Stimulated activated effector memory CD8-positive, alpha-beta T cell treated with anti-CD3 and anti-CD28 coated beads, Interleukin-12 subunit alpha, Interleukin-12 subunit beta, amount 100 ng/mL, for 72 hours (primary cell): Measurements from ENCODE around the gene C2orf92.
"Not testable (repeated sequence)": the region's sequence is repeated elsewhere in the genome, so short reads cannot be mapped to it uniquely, and the experiment has no call there.

Experiments used
- ATAC-seq: fragments of 150-1000 bp; cut with Tn5 transposase; 2 replicates; pipeline ENCODE4 v1.10.0; 2021
- DNase-seq, 2 donors: peaks; one replicate each; pipeline ENCODE4 v3.0.0; 2021 to 2022; ENCODE audit warnings: low spot score in 2 of 2
- H3K27ac Mint-ChIP-seq: one replicate; pipeline ENCODE4 v1.8.0; 2022; ENCODE audit warnings: mild to moderate bottlenecking, mixed read lengths
- H3K36me3 Mint-ChIP-seq: one replicate; pipeline ENCODE4 v1.8.0; 2022; ENCODE audit warnings: mild to moderate bottlenecking, mixed read lengths
- H3K4me1 Mint-ChIP-seq: one replicate; pipeline ENCODE4 v1.8.0; 2022; ENCODE audit warnings: mixed read lengths
- H3K4me3 Mint-ChIP-seq: one replicate; pipeline ENCODE4 v1.8.0; 2022; ENCODE audit warnings: mild to moderate bottlenecking, mixed read lengths
- H3K9me3 Mint-ChIP-seq: one replicate; pipeline ENCODE4 v1.8.0; 2022; ENCODE audit warnings: mixed read lengths

The C2orf92 gene

DNA sequence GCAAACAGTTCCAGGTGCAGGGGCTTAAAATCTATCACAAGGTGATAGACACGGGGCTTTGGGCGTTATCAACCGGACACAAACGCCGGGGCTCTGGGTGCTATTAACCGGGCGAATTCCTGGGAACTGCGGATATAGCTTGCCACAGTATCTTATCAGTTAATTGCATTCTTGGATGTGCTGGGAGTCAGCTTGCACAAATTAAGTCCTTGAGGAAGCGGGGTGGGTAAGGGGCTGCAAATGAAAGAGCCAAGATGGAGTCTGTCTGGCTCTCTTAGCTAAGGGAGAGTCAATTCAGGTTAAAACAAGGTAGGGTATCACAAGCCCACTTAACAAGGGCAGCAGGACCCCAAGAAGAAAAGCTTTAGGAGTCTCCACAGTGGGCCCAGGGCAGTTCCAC, 42.7 kb downstream of the C2orf92 start:
- H3K9me3 Mint-ChIP-seq, ATAC-seq, DNase-seq: not testable (repeated sequence)
- Mint-ChIP-seq H3K4me1 (peaks cover 75% of the 10 kb centered on the region), H3K4me3 (peak overlapping the region; percentile 93), H3K36me3 (peaks cover 40% of the 10 kb centered on the region), H3K27ac (peak overlapping the region; percentile 99)

DNA sequence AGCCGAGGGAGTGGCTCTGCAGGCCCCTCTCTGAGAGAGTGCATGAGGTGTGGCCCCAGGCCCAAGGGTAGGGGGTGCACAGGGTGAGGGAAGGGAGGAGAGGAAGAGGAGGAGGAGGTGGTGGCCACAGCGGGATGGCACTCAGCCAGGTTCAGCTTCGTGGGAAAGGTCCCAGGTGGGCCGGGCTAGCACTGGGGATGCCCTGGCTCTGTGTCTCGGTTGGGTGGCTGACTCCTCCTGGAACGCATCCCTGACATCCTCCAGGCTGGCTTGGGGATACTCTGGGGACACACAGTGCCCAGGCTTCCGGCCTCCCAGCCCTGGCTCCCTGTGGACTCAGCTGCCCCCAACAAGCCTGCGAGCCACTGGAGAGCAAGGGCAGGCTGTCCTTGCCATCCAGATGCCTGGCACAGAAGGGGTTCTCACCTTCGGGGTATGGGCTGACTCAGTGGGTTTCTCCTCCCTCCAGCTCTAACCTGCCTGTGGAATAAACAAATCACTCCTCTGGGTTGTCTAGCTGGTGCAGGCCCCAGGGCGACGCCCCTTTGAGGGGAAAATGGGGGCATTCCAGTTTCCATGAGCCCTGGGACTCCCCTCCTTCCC, 43.3 kb downstream of the C2orf92 start:
- H3K4me1 Mint-ChIP-seq = peaks cover 81% of the 10 kb centered on the region
- ATAC-seq = peak; percentile 47
- peak overlapping the region; percentile 93 for H3K4me3 Mint-ChIP-seq

DNA sequence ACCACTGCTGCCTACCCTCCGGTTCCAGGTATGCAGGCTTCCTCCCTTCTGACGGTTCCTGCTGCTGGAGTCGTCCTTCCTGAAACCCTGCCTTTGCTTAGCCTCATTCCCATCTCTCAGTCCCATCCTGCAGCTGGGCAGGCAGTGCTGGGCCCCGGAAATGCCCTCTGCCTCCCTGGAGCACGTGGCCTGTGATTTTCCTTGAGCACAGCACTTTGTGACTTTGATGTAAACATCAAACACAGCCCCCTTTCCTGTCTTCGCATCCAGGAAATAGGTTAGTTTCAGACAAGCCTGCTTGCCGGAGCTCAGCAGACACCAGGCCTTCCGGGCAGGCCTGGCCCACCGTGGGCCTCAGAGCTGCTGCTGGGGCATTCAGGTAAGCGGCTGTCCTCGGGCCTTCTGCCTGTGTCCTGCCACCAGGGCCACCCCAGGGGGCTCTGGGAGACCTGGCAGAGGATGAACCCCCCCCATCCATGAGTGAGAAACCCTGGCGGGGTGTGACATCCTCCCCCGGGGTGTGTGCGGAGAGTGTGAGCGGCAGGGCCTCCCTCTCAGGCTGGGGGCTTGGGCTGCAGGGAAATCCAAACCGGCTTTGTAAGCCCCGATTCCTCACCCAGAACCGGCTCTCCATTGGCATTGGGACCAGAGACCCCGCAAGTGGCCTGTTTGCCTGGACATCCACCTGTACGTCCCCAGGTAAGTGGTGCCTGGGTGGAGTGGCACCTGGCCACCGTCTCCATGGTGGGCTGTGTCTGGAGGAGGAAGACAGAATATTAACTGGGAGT, 44.0 kb downstream of the C2orf92 start, which contains the start of gene ZAP70:
ZAP70 (plus strand) TSS at position 281 of the 788 bp plus-strand sequence. CDS start 10,461 bp downstream, outside the sequence.
- H3K27ac Mint-ChIP-seq = peak within 1 kb of the TSS; percentile 99
- peaks cover 53% of the 10 kb centered on the region for H3K36me3 Mint-ChIP-seq
- DNase-seq = peak; percentile 38 to 84
- H3K9me3 Mint-ChIP-seq = no peaks in the 10 kb centered on the region
- H3K4me3 Mint-ChIP-seq = peak within 1 kb of the TSS; percentile 93
- peaks cover 88% of the 10 kb centered on the region for H3K4me1 Mint-ChIP-seq
- ATAC-seq = peak; percentile 71

More for the DNA sequence above, 43.3 kb downstream of the C2orf92 start:
- no peaks in the 10 kb centered on the region for H3K9me3 Mint-ChIP-seq
- H3K27ac Mint-ChIP-seq = peak overlapping the region; percentile 99
- peaks cover 46% of the 10 kb centered on the region for H3K36me3 Mint-ChIP-seq
- DNase-seq = peak; percentile 26 to 63

DNA sequence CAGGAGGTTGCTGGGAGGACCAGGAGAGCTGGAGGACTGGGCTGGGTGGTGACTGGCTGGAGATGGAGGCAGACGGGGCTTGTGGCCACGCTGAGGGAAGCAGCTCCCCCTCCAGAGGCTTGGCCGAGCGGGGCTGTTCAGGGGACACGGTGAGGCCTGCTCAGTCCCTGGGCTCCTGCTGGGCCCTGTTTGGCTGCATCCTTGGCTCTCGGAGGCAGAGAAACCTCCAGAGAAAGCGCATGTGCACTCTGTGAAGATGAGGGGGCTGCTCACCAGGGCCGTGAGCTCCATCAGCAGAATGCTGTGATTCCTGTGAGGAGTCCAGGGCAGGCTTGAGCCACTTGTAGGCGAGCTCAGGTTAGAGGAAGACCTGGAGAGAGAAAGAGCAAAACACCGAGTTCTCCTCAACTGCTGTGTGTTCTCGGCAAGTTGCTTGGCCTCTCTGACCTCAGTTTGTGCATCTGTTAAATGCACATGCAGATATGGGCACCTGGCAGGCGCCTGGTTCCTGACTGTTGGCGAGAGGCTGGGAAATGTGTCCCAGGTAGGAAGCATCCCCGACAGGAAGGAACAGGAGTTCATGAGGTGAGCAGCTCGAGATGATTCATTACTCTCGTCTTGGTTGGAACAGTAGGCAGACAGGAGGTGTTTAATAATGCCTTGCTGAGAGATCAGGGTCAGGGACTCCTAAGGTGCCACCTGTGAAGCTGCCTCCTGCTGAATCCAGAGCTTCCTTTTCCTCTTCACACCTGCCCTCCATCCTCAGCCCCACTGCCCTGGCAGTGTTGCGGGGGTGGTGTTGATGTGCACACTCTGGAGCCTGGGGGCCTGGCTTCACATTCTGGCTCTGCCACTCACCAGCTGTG, 44.8 kb downstream of the C2orf92 start:
- Mint-ChIP-seq H3K4me1 (peaks cover 96% of the 10 kb centered on the region), H3K36me3 (peaks cover 61% of the 10 kb centered on the region), H3K27ac (peak overlapping the region; percentile 99), H3K4me3 (peak overlapping the region; percentile 93), H3K9me3 (no peaks in the 10 kb centered on the region)
- ATAC-seq = peak; percentile 57
- peak in 1 of 2 donors; percentile 70 for DNase-seq

DNA sequence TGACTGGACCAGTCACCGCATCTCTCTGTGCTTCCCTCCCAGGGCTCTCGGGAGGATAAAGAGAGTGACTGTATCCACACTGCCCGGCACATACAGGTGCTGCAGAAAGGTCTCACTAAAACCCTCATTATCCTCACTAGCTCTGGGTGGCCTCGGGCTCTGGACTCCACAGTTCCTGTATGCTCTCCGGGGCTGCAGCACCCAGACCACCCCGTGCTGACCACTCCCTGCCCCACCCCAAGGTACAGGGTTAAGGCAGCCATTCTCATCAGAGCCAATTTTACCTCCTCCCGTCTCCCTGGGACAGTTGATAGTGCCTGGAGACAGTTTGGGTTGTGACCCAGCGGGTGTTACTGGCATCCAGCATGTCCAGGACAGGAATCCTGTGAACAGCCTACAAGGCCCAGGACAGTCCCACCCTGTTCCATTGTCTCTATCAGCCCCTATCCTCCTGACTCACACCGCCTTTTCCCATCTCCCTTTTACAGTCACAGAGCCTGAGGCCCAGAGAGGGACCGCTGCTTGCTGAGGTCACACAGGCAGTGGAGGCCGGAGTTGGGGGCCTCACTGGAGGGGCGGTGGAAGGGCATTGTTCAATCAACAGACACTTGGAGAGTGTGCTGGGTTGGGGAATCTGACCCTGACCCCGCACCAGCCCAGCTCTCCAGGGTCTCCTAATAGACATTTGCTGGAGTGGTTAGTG, 45.6 kb downstream of the C2orf92 start:
- peak overlapping the region; percentile 93 for H3K4me3 Mint-ChIP-seq
- ATAC-seq = no peak
- peak overlapping the region; percentile 99 for H3K27ac Mint-ChIP-seq
- H3K9me3 Mint-ChIP-seq = no peaks in the 10 kb centered on the region
- peaks cover 69% of the 10 kb centered on the region for H3K36me3 Mint-ChIP-seq
- no peak for DNase-seq
- peaks cover 98% of the 10 kb centered on the region for H3K4me1 Mint-ChIP-seq

DNA sequence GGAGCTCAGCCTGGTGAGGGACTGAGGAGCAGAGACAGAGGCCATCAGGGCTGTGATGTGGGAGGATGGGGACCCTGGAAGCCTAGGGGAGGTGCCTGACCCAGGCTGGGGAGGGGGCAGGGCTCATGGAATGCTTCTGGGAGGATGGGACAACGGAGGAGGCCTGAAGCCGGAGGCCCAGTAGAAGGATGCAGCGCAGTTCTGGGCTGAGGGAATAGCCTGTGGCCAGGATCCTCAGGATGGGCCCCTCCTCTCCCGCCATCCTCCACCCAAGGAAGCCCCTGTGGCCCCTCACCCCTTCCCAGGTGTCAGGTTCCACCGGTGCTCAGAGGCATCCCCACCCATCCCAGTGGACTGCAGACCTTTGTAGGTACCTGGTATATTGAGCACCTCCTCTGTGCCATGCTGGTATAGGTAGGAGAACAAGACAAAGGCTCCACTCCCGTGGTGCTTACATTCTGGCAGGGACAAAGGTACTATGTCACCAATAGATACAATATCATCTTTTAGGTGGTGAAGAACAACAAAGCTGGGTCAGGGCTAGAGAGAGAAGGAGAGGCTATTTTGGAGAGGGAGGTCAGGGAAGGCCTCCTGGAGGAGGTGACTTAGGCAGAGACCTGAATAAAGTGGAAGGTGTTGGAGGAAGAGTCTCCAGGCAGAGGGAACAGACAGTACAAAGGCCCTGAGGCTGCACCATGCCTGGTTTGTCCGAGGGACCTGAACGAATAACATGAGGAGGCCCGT, 46.6 kb downstream of the C2orf92 start:
- ATAC-seq = no peak
- no peak for DNase-seq
- peaks cover 97% of the 10 kb centered on the region for H3K4me1 Mint-ChIP-seq
- H3K36me3 Mint-ChIP-seq = peaks cover 79% of the 10 kb centered on the region
- no peaks in the 10 kb centered on the region for H3K9me3 Mint-ChIP-seq
- peak overlapping the region; percentile 99 for H3K27ac Mint-ChIP-seq
- peak overlapping the region; percentile 93 for H3K4me3 Mint-ChIP-seq

DNA sequence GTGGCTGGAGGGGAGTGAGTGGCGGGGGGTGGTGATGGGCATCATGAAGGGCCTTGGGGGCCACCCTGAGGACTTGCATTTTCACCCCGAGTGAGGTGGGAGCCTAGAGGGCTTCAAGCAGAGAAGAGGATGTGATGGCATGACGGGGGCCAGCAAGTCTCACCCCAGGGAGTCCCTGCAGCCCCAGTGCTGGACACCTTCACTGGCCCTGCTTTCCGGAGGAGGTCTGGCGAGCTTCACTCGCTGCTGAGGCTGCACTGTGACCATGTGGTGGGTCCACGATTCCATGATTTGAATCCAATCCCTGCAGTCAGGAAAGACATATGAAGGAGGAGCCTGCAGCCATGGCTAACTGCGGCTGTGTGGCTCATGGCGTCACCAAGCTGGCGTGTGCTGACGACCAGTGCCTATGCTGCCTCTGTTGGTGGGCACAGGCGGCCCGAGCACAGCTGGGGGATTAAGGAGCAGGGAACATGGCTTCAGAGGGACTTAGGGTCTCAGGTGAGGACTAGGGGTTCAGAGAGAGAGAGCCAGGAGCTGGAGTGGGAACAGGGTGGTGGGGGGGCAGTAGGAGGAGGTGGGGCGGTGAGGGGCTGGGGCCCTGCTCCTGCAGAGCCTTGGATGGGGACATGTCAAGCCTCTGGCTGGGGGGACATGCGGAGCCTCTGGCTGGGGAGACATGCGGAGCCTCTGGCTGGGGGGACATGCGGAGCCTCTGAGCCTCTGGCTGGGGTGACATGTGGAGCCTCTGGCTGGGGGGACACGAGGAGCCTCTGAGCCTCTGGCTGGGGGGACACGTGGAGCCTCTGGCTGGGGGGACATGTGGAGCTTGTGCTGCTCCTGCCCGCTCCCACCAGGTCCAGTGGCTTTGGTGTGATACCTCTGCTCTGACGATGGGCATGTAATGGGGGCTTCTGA, 47.4 kb downstream of the C2orf92 start:
- H3K4me1 Mint-ChIP-seq = peaks cover 91% of the 10 kb centered on the region

DNA sequence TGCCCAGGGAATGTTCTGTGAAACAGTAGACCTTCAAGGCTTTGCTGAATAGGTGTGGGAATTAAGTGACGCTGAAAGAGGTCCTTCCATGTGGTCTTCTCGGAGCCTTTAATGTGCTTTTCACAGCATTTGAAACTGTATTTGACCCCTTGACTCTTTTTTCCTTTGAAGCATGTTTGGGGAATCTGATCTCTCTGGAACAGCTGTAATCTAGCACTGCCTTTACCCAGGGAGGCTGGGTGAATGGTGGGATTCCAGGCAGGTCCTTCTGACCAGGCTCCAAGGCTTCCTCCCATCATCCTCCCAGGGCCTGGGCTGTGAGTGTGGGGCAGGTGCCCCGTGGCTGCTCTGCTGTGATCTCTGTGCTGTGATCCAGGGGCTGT, 48.1 kb downstream of the C2orf92 start:
- Mint-ChIP-seq H3K4me1 (peaks cover 91% of the 10 kb centered on the region), H3K9me3 (no peaks in the 10 kb centered on the region), H3K4me3 (peak overlapping the region; percentile 93), H3K36me3 (peaks cover 94% of the 10 kb centered on the region), H3K27ac (peak overlapping the region; percentile 99)
- ATAC-seq = no peak
- no peak for DNase-seq

More for the DNA sequence above, 47.4 kb downstream of the C2orf92 start:
- no peak for DNase-seq
- Mint-ChIP-seq H3K9me3 (no peaks in the 10 kb centered on the region), H3K36me3 (peaks cover 87% of the 10 kb centered on the region), H3K27ac (peak overlapping the region; percentile 99), H3K4me3 (peak overlapping the region; percentile 93)
- ATAC-seq = no peak

DNA sequence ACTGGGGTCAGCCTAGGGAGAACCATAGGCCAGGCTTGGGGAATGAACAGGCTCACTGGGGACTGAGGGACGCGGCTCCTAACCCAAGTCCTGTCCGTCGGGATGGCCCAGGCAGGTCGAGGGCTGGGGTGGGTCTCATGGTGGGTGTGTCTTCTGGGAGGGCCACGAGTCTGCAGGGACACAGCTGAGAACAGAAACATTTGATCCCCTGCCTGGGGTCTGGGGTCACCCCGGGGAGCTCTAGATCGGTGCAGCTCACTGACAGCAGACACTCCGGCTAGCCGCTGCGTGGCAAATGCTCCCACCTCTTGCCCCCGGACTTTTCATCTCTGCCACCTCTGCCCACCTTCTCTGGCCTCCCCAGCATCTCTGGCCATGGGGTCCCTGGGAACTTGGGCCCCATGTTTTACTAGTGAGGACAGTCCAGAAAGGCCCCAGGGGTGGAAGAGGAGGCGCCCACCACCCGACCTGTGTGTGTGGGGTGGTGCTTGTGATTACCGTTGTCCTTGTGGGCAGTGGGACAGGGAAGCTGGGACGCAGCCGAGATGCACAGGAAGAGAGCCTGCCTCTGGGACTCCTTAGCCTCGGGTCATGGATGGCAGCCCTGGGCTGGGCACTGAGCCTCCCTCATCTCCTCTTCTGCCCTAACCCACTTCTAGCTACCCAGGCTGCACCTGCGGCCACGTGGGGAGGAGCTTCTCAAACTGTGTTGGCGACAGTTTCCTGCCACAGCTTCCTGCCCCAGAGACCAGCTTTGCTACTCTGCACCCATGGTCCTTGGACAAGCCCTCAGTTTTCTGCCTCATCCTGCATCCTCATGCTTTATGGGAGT, 48.8 kb downstream of the C2orf92 start:
- Mint-ChIP-seq H3K27ac (peak overlapping the region; percentile 99), H3K4me1 (peaks cover 91% of the 10 kb centered on the region), H3K9me3 (no peaks in the 10 kb centered on the region), H3K4me3 (peak overlapping the region; percentile 93), H3K36me3 (peaks cover 100% of the 10 kb centered on the region)
- ATAC-seq (peak; percentile 80), DNase-seq (peak; percentile 52 to 81)

DNA sequence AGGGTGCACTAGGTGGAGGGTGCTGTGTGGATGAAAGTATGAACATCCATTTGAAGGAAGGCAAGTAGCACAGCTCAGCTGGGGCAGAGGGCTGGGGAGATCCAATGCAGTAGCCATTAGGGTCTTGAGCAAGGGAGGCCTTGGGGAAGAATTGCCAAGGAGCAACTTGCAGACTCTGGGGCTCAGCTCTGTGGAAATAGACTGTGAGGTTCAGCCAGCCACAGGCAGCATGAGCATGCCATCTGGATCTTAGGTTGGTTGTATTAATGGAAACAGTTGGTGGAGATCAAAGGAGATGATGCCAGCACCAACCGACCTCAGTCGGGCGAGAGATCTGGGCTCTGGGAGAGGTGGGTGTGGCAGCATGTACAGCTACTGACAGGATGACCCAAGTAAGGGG, 49.4 kb downstream of the C2orf92 start:
- ATAC-seq (peak; percentile 1), DNase-seq (no peak)
- H3K9me3 Mint-ChIP-seq = no peaks in the 10 kb centered on the region
- peak overlapping the region; percentile 93 for H3K4me3 Mint-ChIP-seq
- peak overlapping the region; percentile 99 for H3K27ac Mint-ChIP-seq
- H3K4me1 Mint-ChIP-seq = peaks cover 90% of the 10 kb centered on the region
- H3K36me3 Mint-ChIP-seq = peaks cover 100% of the 10 kb centered on the region

DNA sequence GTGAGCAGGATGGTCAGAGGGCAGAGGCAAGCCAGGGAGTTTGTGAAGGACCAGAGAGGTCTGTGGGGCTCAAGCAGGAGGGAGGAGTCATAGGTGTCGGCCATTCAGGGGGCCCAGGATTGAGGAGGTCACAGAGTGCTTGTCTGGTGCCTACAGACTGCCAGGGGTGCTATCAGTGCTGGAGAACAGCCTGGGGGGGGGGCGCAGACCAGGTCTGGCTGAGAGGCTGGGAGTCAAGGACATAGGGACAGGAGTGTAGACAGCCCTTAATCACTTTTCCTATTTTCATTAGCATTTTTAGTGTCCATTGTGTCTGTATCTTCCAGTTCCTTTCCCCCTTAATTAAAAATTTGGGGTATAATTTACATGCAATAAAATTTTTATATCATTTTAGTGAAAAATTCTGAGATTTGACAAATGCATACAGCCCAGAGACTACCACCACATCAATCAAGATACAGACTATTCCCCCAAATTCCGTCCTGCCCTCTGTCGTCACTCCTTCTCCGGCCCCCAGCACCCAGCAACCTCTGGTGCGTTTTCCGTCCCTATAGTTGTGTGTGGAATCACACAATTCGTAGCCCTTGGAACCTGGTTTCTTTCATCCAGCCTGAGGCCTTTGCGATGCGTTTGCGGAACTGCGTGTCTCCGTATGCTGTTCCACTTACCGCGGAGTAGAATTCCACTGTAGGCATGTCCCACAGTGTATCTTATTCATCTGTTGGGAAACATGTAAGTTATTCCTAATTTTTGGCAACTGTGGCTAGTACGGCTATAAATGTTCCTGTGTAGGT, 50.0 kb downstream of the C2orf92 start:
- Mint-ChIP-seq H3K4me3 (peak overlapping the region; percentile 93), H3K9me3 (no peaks in the 10 kb centered on the region), H3K36me3 (peaks cover 100% of the 10 kb centered on the region), H3K27ac (peak overlapping the region; percentile 99), H3K4me1 (peaks cover 90% of the 10 kb centered on the region)
- ATAC-seq = no peak
- DNase-seq = no peak

DNA sequence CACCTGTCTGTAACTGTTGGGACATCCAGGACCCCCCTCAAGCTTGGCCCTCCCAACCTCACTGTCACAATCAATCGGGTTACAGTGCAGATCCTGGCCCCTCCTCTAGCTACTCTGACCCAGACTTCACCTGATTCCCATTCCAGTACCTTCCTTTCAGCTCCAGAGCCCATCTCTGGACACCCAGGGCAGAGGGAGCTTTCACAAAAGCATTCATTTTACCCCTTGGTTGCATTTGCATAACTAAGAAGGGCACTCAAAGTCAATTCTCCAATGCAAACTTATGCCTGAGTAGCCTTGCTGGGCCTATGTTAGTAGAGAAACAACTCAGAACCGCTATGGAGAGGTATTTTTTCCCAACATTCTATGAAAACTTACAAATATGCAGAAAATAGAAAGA, 51.2 kb downstream of the C2orf92 start:
- no peaks in the 10 kb centered on the region for H3K9me3 Mint-ChIP-seq
- no peak for DNase-seq
- peak overlapping the region; percentile 29 for H3K27ac Mint-ChIP-seq
- peak; percentile 2 for ATAC-seq
- H3K4me3 Mint-ChIP-seq = peak overlapping the region; percentile 44
- peaks cover 90% of the 10 kb centered on the region for H3K4me1 Mint-ChIP-seq
- peaks cover 100% of the 10 kb centered on the region for H3K36me3 Mint-ChIP-seq
